SK-N-SH treated with all-trans-retinoic acid at 6 μM for 48 hours (cell line): ENCODE results near the gene TFAM.

Experiments
- ATAC-seq: fragments of 200-7000 bp; cut with Tn5 transposase; 3 replicates; pipeline ENCODE4 v1.9.1; 2020; ENCODE audit warnings: mild to moderate bottlenecking, moderate library complexity
- ARNTL ChIP-seq: fragments of 450-650 bp; formaldehyde crosslinking; IDR thresholded peaks from 2 replicates; pipeline ENCODE4 v1.5.0; 2020; ENCODE audit warnings: low read depth, mild to moderate bottlenecking, moderate library complexity, borderline replicate concordance
- BACH2 ChIP-seq: fragments of 250-450 bp; sonication (Bioruptor Pico); IDR thresholded peaks from 2 replicates; pipeline ENCODE4 v1.9.0; 2021; ENCODE audit warnings: mild to moderate bottlenecking, borderline replicate concordance
- CSDC2 ChIP-seq: fragments of 250-450 bp; sonication (Bioruptor Pico); IDR thresholded peaks from 2 replicates; pipeline ENCODE4 v1.5.0; 2020; ENCODE audit warnings: mild to moderate bottlenecking, moderate library complexity
- ESRRG ChIP-seq: fragments of 250-450 bp; sonication (Bioruptor Pico); IDR thresholded peaks from 2 replicates; pipeline ENCODE4 v1.6.1; 2021; ENCODE audit warnings: mild to moderate bottlenecking
- ISL1 ChIP-seq: fragments of 250-450 bp; sonication (Bioruptor Pico); IDR thresholded peaks from 2 replicates; pipeline ENCODE4 v2.1.2; 2022; ENCODE audit warnings: mild to moderate bottlenecking, moderate library complexity
- OSR1 ChIP-seq: fragments of 250-450 bp; sonication (Bioruptor Pico); IDR thresholded peaks from 2 replicates; pipeline ENCODE4 v1.8.0; 2022; ENCODE audit warnings: moderate library complexity, mild to moderate bottlenecking, inconsistent platforms
- PATZ1 ChIP-seq: fragments of 250-450 bp; sonication (Bioruptor Pico); IDR thresholded peaks from 2 replicates; pipeline ENCODE4 v1.8.0; 2020; ENCODE audit warnings: mild to moderate bottlenecking, moderate library complexity, borderline replicate concordance
- POU6F1 ChIP-seq: fragments of 250-450 bp; sonication (Bioruptor Pico); IDR thresholded peaks from 2 replicates; pipeline ENCODE4 v1.8.0; 2021; ENCODE audit warnings: low read depth, mild to moderate bottlenecking, moderate library complexity, borderline replicate concordance
- PPARA ChIP-seq: fragments of 250-450 bp; sonication (Bioruptor Pico); IDR thresholded peaks from 2 replicates; pipeline ENCODE4 v1.5.0; 2020; ENCODE audit warnings: mild to moderate bottlenecking, borderline replicate concordance
- SNAI2 ChIP-seq: fragments of 250-450 bp; sonication (Bioruptor Pico); IDR thresholded peaks from 2 replicates; pipeline ENCODE4 v1.5.0; 2020; ENCODE audit warnings: mild to moderate bottlenecking, moderate library complexity
- TCF4 ChIP-seq: fragments of 250-450 bp; sonication (Bioruptor Pico); IDR thresholded peaks from 2 replicates; pipeline ENCODE4 v1.8.0; 2021; ENCODE audit warnings: mild to moderate bottlenecking, moderate library complexity, borderline replicate concordance
- TOX ChIP-seq: fragments of 250-450 bp; sonication (Bioruptor Pico); IDR thresholded peaks from 2 replicates; pipeline ENCODE4 v1.8.0; 2021; ENCODE audit warnings: mild to moderate bottlenecking, moderate library complexity, borderline replicate concordance
- TSHZ2 ChIP-seq: fragments of 250-450 bp; sonication (Bioruptor Pico); IDR thresholded peaks from 2 replicates; pipeline ENCODE4 v1.5.0; 2020; ENCODE audit warnings: mild to moderate bottlenecking, moderate library complexity
- ZC3H10 ChIP-seq: fragments of 250-450 bp; sonication (Bioruptor Pico); IDR thresholded peaks from 2 replicates; pipeline ENCODE4 v1.5.1; 2021; ENCODE audit warnings: mild to moderate bottlenecking, moderate library complexity
- ZFP3 ChIP-seq: fragments of 250-450 bp; sonication (Bioruptor Pico); IDR thresholded peaks from 2 replicates; pipeline ENCODE4 v1.5.0; 2020; ENCODE audit warnings: mild to moderate bottlenecking, moderate library complexity
- ZFP30 ChIP-seq: fragments of 450-650 bp; formaldehyde crosslinking; IDR thresholded peaks from 2 replicates; pipeline ENCODE4 v1.5.0; 2022; ENCODE audit warnings: mild to moderate bottlenecking, moderate library complexity
- ZNF70 ChIP-seq: fragments of 450-650 bp; formaldehyde crosslinking; IDR thresholded peaks from 2 replicates; pipeline ENCODE4 v1.5.0; 2020; ENCODE audit warnings: mild to moderate bottlenecking, moderate library complexity
- ZNF8 ChIP-seq: fragments of 450-650 bp; formaldehyde crosslinking; IDR thresholded peaks from 2 replicates; pipeline ENCODE4 v1.5.0; 2020; ENCODE audit warnings: mild to moderate bottlenecking, moderate library complexity
- TF ChIP-seq, protein P1 (sequence below): fragments of 250-450 bp; sonication (Bioruptor Pico); IDR thresholded peaks from 2 replicates; pipeline ENCODE4 v1.5.1; 2021; ENCODE audit warnings: mild to moderate bottlenecking, moderate library complexity
- TF ChIP-seq, protein P2 (sequence below): fragments of 250-450 bp; sonication (Bioruptor Pico); IDR thresholded peaks from 2 replicates; pipeline ENCODE4 v1.5.1; 2020; ENCODE audit warnings: low read depth, mild to moderate bottlenecking, moderate library complexity

Gene TFAM

GRCh38 chr10:58394471-58394870 is 9.3 kb downstream of the TFAM start:
- ATAC-seq = no peak
- TF ChIP-seq OSR1 (no peak), TSHZ2 (CRISPR knock-in tag) (no peak), BACH2 (CRISPR knock-in tag) (no peak), ZFP3 (CRISPR knock-in tag) (no peak), TCF4 (no peak), SNAI2 (no peak), ZFP30 (CRISPR knock-in tag) (no peak), ZNF70 (no peak), ZC3H10 (CRISPR knock-in tag) (no peak), ARNTL (CRISPR knock-in tag) (no peak), ISL1 (CRISPR knock-in tag) (no peak), TOX (CRISPR knock-in tag) (no peak), PPARA (CRISPR knock-in tag) (no peak), ESRRG (CRISPR knock-in tag) (no peak), CSDC2 (CRISPR knock-in tag) (no peak), ZNF8 (CRISPR knock-in tag) (no peak), POU6F1 (CRISPR knock-in tag) (no peak), PATZ1 (no peak)
- TF ChIP-seq, protein P1, sequence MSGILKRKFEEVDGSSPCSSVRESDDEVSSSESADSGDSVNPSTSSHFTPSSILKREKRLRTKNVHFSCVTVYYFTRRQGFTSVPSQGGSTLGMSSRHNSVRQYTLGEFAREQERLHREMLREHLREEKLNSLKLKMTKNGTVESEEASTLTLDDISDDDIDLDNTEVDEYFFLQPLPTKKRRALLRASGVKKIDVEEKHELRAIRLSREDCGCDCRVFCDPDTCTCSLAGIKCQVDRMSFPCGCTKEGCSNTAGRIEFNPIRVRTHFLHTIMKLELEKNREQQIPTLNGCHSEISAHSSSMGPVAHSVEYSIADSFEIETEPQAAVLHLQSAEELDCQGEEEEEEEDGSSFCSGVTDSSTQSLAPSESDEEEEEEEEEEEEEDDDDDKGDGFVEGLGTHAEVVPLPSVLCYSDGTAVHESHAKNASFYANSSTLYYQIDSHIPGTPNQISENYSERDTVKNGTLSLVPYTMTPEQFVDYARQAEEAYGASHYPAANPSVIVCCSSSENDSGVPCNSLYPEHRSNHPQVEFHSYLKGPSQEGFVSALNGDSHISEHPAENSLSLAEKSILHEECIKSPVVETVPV = no peak
- TF ChIP-seq, protein P2, sequence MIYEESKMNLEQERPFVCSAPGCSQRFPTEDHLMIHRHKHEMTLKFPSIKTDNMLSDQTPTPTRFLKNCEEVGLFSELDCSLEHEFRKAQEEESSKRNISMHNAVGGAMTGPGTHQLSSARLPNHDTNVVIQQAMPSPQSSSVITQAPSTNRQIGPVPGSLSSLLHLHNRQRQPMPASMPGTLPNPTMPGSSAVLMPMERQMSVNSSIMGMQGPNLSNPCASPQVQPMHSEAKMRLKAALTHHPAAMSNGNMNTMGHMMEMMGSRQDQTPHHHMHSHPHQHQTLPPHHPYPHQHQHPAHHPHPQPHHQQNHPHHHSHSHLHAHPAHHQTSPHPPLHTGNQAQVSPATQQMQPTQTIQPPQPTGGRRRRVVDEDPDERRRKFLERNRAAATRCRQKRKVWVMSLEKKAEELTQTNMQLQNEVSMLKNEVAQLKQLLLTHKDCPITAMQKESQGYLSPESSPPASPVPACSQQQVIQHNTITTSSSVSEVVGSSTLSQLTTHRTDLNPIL = no peak

DNA sequence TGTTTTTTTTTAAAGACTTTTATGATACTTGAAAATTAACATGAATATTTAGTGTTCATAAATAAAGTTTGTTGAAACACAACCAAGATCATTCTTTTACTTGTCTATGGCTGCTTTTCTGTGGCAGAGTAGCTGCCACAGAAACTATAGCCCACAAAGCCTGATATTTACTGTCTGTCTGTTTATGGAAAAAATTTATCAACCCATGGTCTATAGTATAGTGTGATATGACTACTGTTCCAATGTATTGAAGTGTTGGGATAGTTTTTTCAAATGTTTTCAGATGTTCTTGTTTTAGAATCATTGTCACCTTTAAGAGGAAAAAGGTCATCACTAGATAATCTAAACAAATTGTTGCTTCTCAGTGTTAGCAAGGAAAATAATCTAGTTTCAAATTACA is 10.8 kb downstream of the TFAM start:
- ATAC-seq = no peak
- no peak for TF ChIP-seq SNAI2

DNA sequence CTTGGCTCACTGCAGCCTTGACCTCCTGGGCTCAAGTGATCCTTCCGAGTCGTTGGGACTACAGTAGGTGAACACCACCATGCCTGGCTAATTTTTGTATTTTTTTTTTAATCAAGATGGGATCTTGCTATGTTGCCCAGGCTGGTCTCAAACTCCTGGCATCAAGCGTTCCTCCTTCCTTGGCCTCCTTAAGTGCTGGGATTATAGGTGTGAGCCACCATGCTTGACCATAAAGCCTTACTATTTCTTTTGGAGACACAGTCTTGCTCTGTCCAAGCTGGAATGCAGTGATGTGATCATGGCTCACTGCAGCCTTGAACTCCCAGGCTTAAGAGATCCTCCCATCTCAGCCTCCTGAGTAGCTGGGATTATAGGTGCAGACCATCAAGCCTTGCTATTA is 12.6 kb downstream of the TFAM start:
- no peak for ATAC-seq
- no peak for TF ChIP-seq BACH2 (CRISPR knock-in tag)
- TF ChIP-seq TOX (CRISPR knock-in tag) = no peak
- TF ChIP-seq POU6F1 (CRISPR knock-in tag) = no peak
- TF ChIP-seq, protein P1 = no peak
- no peak for TF ChIP-seq PPARA (CRISPR knock-in tag)
- no peak for TF ChIP-seq ZFP3 (CRISPR knock-in tag)
- TF ChIP-seq TSHZ2 (CRISPR knock-in tag) = no peak
